Measurements from ENCODE around the gene SULT1C4. TPM values are rescaled to one million over a fixed set of nuclear protein-coding genes. Genes with fewer than 3 reads are reported as not detected.
"Not testable (repeated sequence)": the region's sequence is repeated elsewhere in the genome, so short reads cannot be mapped to it uniquely, and the experiment has no call there.

The SULT1C4 gene
- total RNA-seq (2014; rRNA removed; shearing (Covaris generic); ENCODE audit: low replicate concordance): 5.1 and 7.5 TPM in 2 replicates

DNA sequence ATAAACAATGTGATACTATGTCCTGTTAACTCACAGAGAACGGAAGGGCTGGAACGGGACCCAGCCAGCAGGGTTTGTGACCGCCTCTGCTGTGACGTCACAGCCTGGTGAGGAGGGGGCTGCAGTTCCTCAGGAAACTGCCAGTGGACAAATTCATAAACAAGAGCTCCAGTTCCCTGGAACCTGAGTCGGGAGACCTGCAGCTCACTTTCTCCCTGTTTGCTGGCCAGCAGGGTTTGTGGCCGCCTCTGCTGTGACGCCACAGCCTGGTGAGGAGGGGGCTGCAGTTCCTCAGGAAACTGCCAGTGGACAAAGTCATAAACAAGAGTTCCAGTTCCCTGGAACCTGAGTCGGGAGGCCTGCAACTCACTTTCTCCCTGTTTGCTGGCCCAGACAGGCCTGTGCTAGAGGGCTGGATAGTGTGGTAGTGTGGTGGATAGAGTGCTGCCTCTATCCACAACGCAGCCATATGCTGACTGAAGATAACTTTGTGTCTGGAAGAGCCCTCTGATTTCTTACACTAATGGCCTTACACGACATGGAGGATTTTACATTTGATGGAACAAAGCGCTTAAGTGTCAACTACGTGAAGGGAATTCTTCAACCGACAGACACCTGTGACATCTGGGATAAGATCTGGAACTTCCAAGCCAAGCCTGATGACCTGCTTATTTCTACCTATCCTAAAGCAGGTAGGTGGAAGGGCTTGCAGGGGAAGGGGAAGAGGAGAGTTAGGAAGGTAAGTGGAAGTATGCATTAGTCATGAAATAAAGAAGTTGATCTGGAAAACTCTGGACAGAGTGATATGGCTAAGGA is at the start of gene SULT1C4:
TSS of gene SULT1C4 (plus strand) at position 140 of the 816 bp plus-strand sequence. CDS start at position 524, 384 bp downstream.
- DNase-seq (ENCODE audit: low read depth): peak; percentile 41
- in situ Hi-C loops (cut with HindIII; ENCODE audit: low pct_unique_long_range_greater_than_20kb, low sequenced_read_pairs): no loop called here

DNA sequence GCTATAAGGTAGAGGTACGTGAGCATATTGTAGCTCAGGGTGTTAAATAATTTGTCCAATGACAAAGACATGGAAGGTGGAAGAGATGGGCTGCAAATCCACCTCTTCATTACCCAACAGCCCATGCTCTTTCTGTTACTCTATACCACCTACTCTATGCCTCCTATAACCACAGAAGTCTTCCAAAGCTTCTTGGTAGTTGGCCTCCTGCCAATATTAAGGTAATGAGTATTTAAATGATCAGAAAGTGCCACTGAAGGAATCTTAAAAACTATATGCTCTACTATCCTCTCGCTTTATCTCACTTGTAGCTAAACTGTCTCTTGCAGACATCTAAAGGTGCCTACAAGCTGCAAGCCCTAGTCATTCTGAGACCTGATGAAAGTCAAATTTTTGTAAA is 48.0 kb upstream of the SULT1C4 start:
- in situ Hi-C loops (cut with HindIII; ENCODE audit: low pct_unique_long_range_greater_than_20kb, low sequenced_read_pairs): no loop called here
- no peak for DNase-seq (ENCODE audit: low read depth)

DNA sequence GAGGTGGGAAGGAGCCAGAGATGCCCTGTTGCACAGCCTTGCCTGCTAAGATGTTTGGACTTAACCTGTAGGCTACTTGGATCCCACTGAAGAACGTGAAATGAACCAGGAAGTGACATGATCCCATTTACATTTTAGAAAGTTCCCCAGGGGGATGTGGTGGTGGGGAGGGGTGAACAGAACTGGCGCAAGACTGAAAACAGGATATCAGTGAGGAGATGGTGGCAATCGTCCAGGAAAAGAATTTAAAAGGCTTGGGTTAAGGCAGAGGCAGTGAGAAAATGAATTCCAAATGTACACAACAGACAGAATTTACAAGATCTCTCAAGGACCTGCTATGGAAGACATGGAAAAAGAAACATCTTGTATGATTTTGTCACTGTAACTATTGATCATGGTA is 46.8 kb upstream of the SULT1C4 start:
- in situ Hi-C loops (cut with HindIII; ENCODE audit: low pct_unique_long_range_greater_than_20kb, low sequenced_read_pairs): no loop called here
- no peak for DNase-seq (ENCODE audit: low read depth)

DNA sequence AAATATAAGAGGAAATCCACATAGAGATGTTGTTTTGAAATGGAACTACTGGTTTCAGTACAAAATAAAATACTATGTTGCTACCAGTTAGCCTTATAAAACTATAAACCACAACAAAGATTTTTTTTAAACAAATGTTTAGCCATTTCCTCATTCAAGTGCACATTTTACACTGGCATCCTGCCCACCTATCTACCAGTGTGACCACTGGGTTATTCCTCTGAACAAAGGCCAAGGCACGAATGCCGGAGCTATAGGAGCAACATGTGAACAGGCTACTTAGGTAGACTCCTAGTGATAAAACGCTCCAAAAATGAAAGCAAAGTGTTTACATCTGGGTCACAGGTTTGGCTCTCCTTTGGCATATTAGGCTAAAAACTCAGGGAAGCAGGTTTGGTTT is 31.8 kb upstream of the SULT1C4 start:
- in situ Hi-C loops (cut with HindIII; ENCODE audit: low pct_unique_long_range_greater_than_20kb, low sequenced_read_pairs): no loop called here
- DNase-seq (ENCODE audit: low read depth): no peak

DNA sequence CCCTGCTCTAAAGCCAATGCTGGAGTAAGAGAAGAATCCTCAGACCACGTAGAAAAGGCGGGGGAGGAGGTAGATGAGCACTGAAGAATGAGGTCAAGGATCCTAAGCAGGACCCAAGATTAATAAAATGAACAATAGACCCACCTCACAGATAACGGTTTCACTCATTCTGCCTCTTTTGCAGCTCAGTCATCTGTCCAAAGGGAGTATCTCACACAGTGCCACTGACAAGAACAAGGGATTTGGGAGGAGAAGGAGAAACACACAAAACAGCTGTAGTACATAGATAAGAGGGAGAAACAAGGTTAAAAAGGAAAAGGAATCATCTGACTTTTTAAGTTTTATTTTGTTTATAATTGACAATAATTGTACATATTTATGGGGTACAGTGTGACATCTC is 30.9 kb upstream of the SULT1C4 start:
- in situ Hi-C loops (cut with HindIII; ENCODE audit: low pct_unique_long_range_greater_than_20kb, low sequenced_read_pairs): no loop called here
- no peak for DNase-seq (ENCODE audit: low read depth)

DNA sequence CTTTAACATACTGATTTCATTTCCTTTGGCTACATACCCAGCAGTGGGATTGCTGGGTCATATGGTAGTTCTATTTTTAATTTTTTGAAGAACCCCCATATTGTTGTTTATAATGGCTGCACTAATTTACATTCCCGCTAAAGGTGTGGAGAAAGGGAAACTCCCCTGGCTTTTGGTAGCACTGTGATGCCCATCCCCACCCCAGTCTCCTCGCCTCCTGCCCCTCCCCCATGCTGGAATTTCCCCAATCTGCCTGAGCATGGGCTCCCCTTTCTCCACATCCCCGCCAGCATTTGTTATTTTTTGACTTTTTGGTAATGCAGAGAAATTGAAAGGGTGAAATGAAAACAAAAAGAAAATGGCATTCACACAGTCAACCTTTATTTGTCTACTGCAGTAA is 30.0 kb upstream of the SULT1C4 start:
- no peak for DNase-seq (ENCODE audit: low read depth)
- in situ Hi-C loops (cut with HindIII; ENCODE audit: low pct_unique_long_range_greater_than_20kb, low sequenced_read_pairs): no loop called here

DNA sequence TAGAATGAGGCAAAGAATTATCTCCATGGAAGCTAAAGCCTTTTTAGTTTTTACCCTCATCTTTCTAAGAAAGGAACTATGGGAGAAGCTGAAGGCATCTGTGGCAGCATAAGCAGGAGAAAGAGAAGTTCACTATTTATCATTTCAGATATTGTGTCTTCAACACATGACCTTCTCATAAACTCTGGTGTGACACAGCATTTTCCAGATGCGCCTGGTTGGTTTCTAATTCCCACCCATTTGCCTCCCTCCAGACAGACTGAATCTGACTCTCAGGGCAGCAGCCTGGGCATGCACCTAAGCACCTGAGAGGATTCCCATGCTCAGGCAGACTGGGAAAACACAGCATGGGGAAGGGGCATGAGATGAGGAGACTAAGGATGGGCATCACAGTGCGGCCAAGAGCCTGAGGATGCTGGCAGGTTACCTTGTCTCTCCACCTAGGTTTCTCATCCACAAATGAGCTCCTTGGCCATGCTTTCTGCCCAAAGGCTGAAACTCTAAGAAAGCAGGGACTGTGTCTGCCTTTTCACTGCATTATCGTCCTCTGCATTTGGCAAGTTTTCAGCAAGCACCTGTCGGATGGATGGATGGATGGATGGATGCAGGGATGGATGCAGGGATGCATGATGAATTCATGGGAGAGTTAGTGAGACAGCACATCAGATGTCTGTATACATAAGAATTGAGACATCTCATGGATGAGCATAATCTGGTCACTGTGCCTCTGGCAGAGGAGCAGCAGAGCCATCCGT is 28.8 kb upstream of the SULT1C4 start:
- peak; percentile 92 for DNase-seq (ENCODE audit: low read depth)
- in situ Hi-C loops (cut with HindIII; ENCODE audit: low pct_unique_long_range_greater_than_20kb, low sequenced_read_pairs): no loop called here

DNA sequence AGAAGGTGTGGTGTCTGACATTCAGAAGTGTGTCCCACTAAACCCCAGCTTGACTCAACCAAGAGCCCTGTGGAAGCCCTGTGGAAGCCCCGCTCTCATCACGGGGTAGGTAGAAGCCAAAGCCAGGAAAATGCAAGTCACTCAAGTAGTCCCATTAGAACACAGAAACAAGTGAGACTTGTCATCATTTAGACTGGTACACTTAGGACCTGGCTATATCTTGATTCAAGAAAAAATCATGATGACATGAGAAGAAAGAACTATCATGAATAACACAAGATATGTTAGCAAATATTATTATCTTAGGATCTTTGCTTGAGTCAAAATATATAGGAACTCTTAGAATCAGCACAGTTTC is 28.2 kb upstream of the SULT1C4 start:
- in situ Hi-C loops (cut with HindIII; ENCODE audit: low pct_unique_long_range_greater_than_20kb, low sequenced_read_pairs): no loop called here
- DNase-seq (ENCODE audit: low read depth): no peak

DNA sequence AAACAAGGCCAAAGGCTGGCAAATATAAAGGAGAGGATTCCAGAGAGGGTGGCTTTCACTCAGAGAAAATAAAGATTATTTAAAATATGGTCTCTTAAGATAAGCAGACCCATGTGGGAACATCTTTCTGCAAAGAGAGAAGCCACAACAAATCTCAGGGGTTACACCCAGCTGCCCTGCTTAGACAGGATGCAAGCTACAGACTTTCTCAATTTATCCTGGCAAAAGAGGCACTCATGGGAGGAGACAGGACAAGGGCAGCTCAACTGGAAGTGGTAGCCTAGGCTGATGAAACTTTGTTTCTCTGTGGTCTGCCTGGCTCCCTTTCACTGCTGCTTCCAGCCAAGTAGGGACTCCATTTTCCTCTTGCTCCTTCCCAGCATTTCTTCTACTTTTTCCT is 25.9 kb upstream of the SULT1C4 start:
- in situ Hi-C loops (cut with HindIII; ENCODE audit: low pct_unique_long_range_greater_than_20kb, low sequenced_read_pairs): no loop called here
- DNase-seq (ENCODE audit: low read depth): no peak

DNA sequence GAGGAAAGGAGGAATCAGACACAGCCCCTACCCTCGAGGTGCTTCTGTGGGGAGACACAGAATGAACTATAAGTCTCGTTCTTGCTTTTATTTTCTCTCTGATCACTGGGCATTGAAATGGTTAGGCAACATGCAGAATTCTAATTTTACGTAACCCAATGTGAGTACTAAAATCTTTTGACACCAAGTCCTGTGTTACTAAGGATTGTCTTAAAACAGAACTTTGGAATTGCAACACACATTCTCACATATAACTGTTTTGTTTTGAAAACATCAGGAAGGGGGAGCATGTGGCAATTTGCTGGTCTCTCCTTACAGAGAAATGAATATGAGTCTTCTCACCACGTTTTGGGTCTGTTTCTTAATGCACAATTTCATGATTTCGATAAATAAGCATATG is 23.6 kb upstream of the SULT1C4 start:
- DNase-seq (ENCODE audit: low read depth): no peak
- in situ Hi-C loops (cut with HindIII; ENCODE audit: low pct_unique_long_range_greater_than_20kb, low sequenced_read_pairs): no loop called here

DNA sequence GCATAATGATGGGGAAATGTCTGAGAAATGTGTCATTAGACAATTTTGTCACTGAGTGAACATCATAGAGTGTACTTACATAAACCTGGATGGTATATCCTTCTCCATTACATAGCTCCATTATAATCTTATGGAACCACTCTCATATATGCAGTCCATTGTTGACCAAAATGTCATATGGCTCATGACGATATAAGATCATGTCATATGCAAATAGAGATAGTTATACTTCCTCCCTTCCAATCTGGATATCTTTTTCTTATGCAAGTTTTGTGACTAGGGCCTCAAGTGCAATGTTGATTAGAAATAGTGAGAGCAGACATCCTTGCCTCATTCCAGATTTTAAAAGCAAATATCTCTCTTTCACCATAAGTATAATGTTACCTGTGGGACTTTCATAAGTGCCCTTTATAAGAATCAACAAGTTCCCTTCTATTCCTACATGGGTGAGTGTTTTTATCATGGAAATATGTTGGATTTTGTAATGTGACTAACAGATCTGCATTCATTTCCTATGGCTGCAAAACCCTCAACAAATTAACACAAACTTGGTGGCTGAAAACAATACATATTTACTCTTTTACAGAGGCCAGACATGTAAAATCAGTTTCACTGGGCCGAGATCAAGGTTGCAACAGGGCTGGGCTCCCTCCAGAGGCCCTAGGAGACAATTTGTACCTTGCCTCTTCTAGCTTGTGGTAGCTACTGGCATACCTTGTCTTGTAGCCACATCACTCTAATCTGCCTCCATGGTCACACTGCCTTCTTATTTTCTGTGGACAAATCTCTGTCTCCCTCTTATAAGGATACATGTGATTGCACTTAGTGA is 21.6 kb upstream of the SULT1C4 start:
- peak; percentile 46 for DNase-seq (ENCODE audit: low read depth)
- in situ Hi-C loops (cut with HindIII; ENCODE audit: low pct_unique_long_range_greater_than_20kb, low sequenced_read_pairs): no loop called here

DNA sequence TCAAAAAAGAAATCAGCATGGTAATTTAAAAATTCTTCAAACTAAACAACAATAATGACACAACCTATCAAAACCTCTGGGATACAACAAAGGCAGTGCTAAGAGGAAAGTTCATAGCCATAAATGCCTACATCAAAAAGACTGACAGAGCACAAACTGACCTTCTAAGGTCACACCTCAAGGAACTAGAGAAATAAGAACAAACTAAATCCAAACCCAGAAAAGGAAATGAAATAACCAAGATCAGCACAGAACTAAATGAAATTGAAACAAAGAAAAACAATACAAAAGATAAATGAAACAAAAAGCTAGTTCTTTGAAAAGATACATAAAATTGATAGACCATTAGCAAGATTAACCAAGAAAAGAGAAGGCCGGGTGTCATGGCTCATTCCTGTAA is 18.4 kb upstream of the SULT1C4 start:
- in situ Hi-C loops (cut with HindIII; ENCODE audit: low pct_unique_long_range_greater_than_20kb, low sequenced_read_pairs); DNase-seq (ENCODE audit: low read depth): not testable (repeated sequence)

DNA sequence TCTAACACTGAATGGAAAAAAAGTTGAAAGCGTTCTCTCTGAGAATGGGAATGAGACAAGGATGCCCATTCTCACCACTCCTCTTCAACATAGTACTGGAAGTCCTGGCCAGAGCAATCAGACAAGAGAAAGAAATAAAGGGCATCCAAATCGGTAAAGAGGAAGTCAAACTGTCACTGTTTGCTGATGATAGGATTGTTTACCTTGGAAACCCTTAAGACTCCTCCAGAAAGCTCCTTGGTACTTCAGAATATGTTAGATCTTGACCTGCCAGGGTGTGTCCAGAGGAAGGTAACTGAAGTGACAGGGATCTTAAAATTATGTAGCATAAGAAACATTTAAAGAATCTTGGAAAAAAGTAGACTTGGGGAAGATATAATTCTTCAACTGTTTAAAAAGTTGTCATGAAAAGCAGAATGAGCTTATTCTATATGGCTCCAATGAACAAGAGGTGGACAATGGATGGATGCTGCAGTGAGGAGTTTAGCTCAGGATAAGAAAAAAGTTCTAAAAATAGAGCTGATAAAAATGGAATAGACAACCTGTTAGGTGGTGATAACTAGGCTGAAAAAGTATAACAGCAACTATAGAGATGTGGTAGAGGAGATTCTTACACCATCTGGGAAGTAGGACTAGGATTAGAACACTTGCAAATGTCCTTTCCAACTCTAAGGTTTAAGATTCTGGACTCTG is 16.8 kb upstream of the SULT1C4 start:
- in situ Hi-C loops (cut with HindIII; ENCODE audit: low pct_unique_long_range_greater_than_20kb, low sequenced_read_pairs): no loop called here
- DNase-seq (ENCODE audit: low read depth): no peak

DNA sequence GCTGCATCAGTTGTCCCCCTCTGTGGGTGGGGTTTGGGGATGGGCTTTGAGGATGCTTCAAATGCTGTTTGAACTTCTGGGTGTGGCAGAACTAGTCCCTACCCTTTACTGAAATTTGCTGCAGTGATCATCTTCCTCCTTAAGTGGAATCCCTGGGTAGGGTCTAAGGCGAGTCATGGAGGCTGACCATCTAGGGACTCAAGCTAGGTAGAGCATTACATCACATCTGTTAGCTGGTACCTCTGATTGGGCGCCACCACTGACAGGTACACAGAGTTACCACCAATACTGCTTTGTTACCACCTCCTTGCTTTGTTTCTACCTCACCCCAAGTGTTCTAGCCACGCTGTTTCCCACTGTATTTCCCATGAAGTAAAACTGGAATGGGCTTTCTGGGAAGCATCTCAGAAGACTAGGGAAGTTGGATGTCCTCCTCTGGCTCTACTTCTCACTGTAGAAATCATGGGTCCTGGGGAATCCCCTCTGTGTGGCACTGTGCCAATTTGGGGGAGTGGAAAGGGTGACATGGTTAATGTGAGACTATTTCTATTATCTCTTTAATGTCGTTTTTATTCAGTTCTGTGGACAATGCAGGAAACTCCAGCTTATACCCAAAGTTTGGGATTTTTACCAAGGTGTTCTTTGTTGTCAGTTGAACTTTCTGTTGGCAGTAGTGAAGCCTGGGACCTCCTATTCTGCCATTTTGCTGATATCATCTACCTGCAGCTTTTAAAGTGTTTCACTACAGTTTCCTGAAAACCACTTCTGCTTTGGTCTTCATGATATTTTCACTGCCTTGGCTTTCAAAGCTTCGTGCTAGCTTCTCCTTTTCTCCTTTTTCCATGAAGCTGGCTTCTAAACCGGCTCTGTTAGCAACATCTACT is 14.5 kb upstream of the SULT1C4 start:
- in situ Hi-C loops (cut with HindIII; ENCODE audit: low pct_unique_long_range_greater_than_20kb, low sequenced_read_pairs): no loop called here
- peak; percentile 50 for DNase-seq (ENCODE audit: low read depth)

DNA sequence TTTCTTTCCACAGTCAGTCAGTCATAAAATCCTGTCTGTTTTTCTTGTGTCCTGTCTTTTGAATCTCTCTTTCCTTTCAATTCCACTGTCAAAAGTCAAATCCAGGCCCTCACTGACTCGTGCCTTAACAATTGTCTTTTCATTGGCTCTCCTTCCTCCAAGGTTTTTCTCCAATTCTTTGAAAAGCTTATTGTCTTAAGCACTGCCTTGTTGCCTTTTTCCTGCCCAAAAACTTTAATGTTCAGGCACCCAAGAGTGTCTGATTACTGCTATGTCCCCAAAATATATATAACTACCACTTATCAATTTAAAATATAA is 13.9 kb upstream of the SULT1C4 start:
- in situ Hi-C loops (cut with HindIII; ENCODE audit: low pct_unique_long_range_greater_than_20kb, low sequenced_read_pairs): no loop called here
- no peak for DNase-seq (ENCODE audit: low read depth)

DNA sequence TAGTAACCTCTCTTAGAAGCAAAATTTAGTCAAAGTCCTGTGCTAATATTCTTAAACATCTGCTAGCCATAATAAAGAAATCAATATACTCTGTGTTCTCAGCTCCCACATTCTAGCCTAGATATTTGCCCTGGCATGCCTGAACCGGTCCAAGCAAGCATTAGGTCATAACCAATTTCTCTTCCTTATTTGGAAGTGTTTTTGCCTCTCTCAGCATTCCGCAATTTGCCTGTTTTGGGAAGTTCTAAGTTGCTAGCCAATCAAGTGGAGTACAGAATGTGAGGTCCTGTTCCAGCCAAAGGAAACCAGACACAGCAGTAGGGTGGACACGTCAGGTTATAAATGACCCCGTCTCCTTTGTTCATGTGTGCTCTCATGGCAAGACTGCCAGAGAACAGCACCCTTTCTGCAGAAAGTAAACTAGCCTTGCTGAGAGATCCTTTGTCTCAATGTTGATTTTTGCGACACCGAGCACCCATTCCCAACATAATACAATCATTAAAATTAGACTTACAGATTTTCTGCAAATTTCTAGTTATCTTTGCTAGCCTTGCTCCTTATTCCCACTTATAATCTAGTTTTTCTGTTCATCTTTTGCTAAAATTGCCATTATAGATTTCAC is 13.0 kb upstream of the SULT1C4 start:
- in situ Hi-C loops (cut with HindIII; ENCODE audit: low pct_unique_long_range_greater_than_20kb, low sequenced_read_pairs): no loop called here
- peak; percentile 41 for DNase-seq (ENCODE audit: low read depth)

DNA sequence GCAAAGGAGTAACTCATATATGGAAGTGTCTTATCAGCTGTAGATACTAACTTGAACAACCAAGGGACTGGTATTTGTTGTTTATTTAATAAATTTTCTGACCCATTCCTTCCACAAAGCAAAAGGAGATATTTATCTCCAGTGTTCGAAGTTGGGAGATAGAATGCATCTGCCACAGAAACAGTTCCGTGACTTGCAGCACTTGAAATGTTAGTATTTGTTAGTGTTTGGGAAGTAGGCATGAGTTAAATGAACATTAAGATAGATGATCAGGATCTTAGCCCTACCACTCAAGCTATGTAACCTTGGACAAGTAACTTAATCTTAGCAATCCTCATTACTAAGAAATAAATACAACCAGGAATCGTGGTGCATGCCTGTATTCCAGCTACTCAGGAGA is 12.1 kb upstream of the SULT1C4 start:
- no peak for DNase-seq (ENCODE audit: low read depth)
- in situ Hi-C loops (cut with HindIII; ENCODE audit: low pct_unique_long_range_greater_than_20kb, low sequenced_read_pairs): no loop called here

Measured in Caki2 (cell line).